ENCODE results near the gene HTRA1.

The HTRA1 gene

DNA sequence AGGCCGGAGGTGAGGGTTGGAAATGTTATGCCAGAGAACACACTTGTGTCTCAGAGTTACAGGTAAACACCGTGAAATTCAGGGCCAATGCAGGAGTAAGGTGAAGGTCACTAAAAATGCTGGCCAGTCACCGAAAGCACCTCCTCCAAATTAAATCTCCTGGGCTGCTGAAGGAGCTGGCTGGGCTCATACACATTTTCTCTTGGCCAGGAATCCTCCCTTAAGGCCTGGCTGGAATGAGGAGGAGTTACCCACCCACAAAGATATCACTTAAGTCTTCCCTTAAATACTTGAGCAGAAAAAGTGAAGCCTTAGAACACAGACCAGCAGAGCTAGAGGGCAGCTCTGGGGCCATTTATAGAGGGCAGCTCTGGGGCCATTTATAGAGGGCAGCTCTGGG lies 46.3 kb downstream of the HTRA1 start:
- ChIA-PET POLR2A (no interaction called here), CTCF (interaction anchor here (0.9 to 1.2 kb wide), 3 partner anchors 12 to 240 kb away, joined by 3 read pairs; no protein-coding TSS in a partner anchor)
- TF ChIP-seq, protein P1, sequence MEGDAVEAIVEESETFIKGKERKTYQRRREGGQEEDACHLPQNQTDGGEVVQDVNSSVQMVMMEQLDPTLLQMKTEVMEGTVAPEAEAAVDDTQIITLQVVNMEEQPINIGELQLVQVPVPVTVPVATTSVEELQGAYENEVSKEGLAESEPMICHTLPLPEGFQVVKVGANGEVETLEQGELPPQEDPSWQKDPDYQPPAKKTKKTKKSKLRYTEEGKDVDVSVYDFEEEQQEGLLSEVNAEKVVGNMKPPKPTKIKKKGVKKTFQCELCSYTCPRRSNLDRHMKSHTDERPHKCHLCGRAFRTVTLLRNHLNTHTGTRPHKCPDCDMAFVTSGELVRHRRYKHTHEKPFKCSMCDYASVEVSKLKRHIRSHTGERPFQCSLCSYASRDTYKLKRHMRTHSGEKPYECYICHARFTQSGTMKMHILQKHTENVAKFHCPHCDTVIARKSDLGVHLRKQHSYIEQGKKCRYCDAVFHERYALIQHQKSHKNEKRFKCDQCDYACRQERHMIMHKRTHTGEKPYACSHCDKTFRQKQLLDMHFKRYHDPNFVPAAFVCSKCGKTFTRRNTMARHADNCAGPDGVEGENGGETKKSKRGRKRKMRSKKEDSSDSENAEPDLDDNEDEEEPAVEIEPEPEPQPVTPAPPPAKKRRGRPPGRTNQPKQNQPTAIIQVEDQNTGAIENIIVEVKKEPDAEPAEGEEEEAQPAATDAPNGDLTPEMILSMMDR (IDR thresholded peaks at IDR 0.05; ENCODE audit: control extremely low read depth, extremely low read depth, low read depth, missing control alignments) = no peak
- DNase-seq (ENCODE audit: extremely low spot score) = no peak

DNA sequence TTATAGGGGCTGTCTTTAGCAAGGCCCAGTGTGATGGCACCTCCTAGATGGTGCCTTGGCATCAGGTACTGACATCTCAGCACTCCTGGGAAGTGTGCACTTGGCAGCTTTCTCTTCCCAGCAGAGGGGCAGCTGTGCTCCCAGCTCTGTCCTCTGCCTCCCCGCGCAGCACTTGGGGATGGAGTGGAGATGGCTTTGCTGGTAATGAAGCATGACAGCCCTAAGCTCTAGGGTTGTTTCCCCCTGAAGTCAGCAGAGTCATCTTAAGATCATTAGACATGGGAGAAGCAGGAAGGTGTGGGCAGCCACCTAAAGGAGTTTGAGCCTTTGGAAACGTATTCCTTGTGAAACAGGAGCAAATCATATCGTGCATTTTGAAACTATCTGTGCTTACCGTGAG lies 46.7 kb downstream of the HTRA1 start:
- no peak for DNase-seq (ENCODE audit: extremely low spot score)
- ChIA-PET CTCF (interaction anchor here (0.9 to 1.5 kb wide), 4 partner anchors 11 to 240 kb away, joined by 3 read pairs; no protein-coding TSS in a partner anchor), POLR2A (no interaction called here)
- TF ChIP-seq, protein P1 (IDR thresholded peaks at IDR 0.05; ENCODE audit: control extremely low read depth, extremely low read depth, low read depth, missing control alignments) = no peak

DNA sequence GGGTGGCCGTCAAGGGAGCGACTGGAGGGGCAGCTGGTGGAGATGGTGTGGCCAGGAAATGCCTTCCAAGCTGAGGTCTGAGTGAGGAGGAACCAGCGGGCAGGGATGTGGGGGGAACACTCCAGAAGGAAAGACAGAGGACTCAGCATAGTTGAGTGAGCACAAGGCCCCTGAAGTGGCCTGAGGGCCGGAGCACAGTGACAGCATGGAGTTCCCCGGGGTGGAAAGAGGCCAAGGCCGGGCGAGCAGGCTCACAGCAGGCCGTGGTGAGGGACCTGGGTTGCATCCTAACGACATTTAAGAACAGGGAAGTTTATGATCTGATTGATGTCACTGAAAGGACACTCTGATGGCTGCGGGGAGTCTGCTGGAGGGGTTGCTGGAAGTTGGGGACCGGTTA lies 48.0 kb downstream of the HTRA1 start:
- no peak for DNase-seq (ENCODE audit: extremely low spot score)
- CTCF ChIA-PET = interaction anchor here (1.5 kb wide), 1 partner anchor 17 kb away, joined by 3 read pairs; no protein-coding TSS in a partner anchor
- POLR2A ChIA-PET = no interaction called here
- TF ChIP-seq, protein P1 (IDR thresholded peaks at IDR 0.05; ENCODE audit: control extremely low read depth, extremely low read depth, low read depth, missing control alignments) = no peak

DNA sequence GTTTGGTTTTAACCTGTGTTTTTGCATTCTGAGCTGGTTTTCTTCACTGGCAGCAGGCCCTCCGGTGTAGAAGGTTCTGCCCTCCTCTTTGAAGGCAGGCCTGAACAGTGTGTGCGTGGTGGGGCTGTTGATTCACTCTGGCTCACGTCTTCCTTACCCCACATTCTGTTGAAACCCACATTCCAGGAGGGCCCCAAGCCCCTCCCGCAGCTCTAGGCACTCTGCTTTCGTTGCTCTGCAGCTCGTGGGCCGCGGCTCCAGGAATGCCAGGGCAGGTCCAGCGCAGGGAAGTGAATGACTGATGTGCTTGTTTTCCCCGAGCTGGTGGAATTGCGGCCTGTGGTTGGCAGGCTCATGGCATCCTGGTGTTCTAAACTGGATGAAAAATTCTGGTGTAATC lies 49.0 kb downstream of the HTRA1 start:
- TF ChIP-seq, protein P1 (IDR thresholded peaks at IDR 0.05; ENCODE audit: control extremely low read depth, extremely low read depth, low read depth, missing control alignments) = no peak
- ChIA-PET POLR2A (no interaction called here), CTCF (no interaction called here)
- no peak for DNase-seq (ENCODE audit: extremely low spot score)

DNA sequence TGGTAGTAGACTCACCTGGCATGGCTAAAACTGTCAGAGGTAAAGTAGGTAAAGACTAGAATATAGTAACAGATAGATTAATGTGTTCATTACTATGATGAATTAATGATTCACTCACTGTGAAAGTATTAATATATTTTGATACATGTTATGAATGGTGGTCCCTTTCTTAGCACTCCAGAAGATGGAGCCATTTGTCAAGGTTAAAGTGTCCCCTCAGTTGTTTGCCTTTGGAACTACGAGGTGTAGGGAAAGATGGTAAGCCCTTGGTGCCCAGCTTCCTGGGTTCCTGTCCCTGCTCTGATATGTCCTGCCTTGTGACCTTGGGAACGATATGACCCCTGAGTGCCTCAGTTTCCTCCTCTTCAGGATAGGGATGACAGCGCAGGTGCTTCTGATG lies 49.4 kb downstream of the HTRA1 start:
- TF ChIP-seq, protein P1 (IDR thresholded peaks at IDR 0.05; ENCODE audit: control extremely low read depth, extremely low read depth, low read depth, missing control alignments) = no peak
- POLR2A ChIA-PET = no interaction called here
- DNase-seq (ENCODE audit: extremely low spot score) = no peak
- CTCF ChIA-PET = no interaction called here

DNA sequence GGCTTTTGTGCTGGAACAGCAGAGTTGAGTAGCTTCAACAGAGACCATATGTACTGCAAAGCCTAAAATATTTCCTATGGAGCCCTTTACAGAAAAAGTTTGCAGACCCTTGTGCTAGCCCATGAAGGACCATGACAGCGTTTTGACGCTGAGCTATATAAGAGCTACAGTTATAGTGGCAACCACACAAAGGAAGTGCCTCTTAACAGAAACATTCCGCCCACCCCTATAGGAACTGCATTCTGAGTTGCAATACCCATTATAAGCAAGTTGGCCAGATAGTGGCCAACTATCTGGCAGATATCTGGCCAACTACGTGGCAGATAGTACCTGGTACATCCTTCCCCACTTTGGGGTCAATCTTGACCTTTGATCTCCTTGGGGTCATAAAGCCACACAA lies 51.7 kb downstream of the HTRA1 start:
- ChIA-PET POLR2A (no interaction called here), CTCF (interaction anchor here (1.2 to 1.6 kb wide), 3 partner anchors 10 to 52 kb away, joined by 3 to 5 read pairs (median 3); no protein-coding TSS in a partner anchor)
- DNase-seq (ENCODE audit: extremely low spot score) = no peak
- TF ChIP-seq, protein P1 (IDR thresholded peaks at IDR 0.05; ENCODE audit: control extremely low read depth, extremely low read depth, low read depth, missing control alignments) = no peak

Data from GM10248 (cell line).